GM12865 (cell line): ENCODE data around the gene RASSF4.

ENCODE experiments used
- DNase-seq: peaks from one replicate; pipeline ENCODE4 v3.0.0; 2010; ENCODE audit warnings: low read depth
- H3K4me3 ChIP-seq: 2 replicates; pipeline ENCODE4 v1.5.1; 2011; ENCODE audit warnings: mild to moderate bottlenecking, low read depth, low read length, control low read depth
- CTCF ChIP-seq: IDR thresholded peaks from 2 replicates; pipeline ENCODE4 v1.5.1; 2011; ENCODE audit warnings: low read length, control low read depth, low read depth, inconsistent platforms; ENCODE audit not compliant: insufficient read depth; ENCODE audit errors: missing control alignments

RASSF4 gene

GRCh38 chr10:45000752-45001380 is 41.3 kb downstream of the RASSF4 start, which contains the start of gene ZNF22:
Gene ZNF22 (plus strand): TSS chr10:45000923. CDS start chr10:45003369, 2,446 bp downstream.
- H3K4me3 ChIP-seq, result peak within 1 kb of the TSS; percentile 82
- peak; percentile 3 for TF ChIP-seq CTCF
- DNase-seq, result peak; percentile 85

- DNase-seq, result peak; percentile 83
- H3K4me3 ChIP-seq, result peak overlapping the region; percentile 82
- peak; percentile 30 for TF ChIP-seq CTCF
Observed at GRCh38 chr10:45001381-45002148, 42.0 kb downstream of the RASSF4 start.

GRCh38 chr10:45003432-45004000 is 43.9 kb downstream of the RASSF4 start:
- TF ChIP-seq CTCF, result no peak
- no peak for DNase-seq
- H3K4me3 ChIP-seq, result no peak overlapping the region

- DNase-seq, result no peak
- no peak for TF ChIP-seq CTCF
- no peak overlapping the region for H3K4me3 ChIP-seq
Observed at GRCh38 chr10:45004661-45005060, 45.1 kb downstream of the RASSF4 start.

- no peak for TF ChIP-seq CTCF
- no peak for DNase-seq
- no peak overlapping the region for H3K4me3 ChIP-seq
Observed at GRCh38 chr10:45005284-45005683, 45.7 kb downstream of the RASSF4 start.

- no peak overlapping the region for H3K4me3 ChIP-seq
- no peak for TF ChIP-seq CTCF
- DNase-seq, result no peak
Observed at GRCh38 chr10:45006276-45007030, 46.9 kb downstream of the RASSF4 start.
